Caco-2 (cell line): Measurements from ENCODE around the gene DBI. TPM values are rescaled to one million over a fixed set of nuclear protein-coding genes. Genes with fewer than 3 reads are reported as not detected.

Source experiments
- BruUV-seq: library from RNA; stranded (reverse); fragments of 400-500 nt; replicated peaks from 2 replicates; lab custom pipeline; 2021; lab: Mats Ljungman, UMichigan
- CTCF ChIA-PET: fragments of 300-600 bp; sonication (Branson Sonifier 250); formaldehyde crosslinking; loops from one replicate; lab custom pipeline; 2022; ENCODE audit warnings: antibody characterized with exemption; lab: Charles Lee
- POLR2A ChIA-PET: fragments of 300-600 bp; sonication (Branson Sonifier 250); formaldehyde crosslinking; loops from one replicate; lab custom pipeline; 2022; ENCODE audit warnings: antibody characterized with exemption; lab: Charles Lee
- DNase-seq, 2 experiments: peaks; one replicate each; pipeline versions ENCODE4 v3.0.0 to v3.0.0-alpha.2; 2020 to 2022
- H3K27me3 ChIP-seq: replicated peaks from 2 replicates; pipeline ENCODE4 v1.6.0; 2011; ENCODE audit warnings: low read length; ENCODE audit not compliant: control insufficient read depth, insufficient read depth
- H3K36me3 ChIP-seq: 2 replicates; pipeline ENCODE4 v1.5.1; 2011; ENCODE audit warnings: low read length; ENCODE audit not compliant: control insufficient read depth, insufficient read depth
- H3K4me1 ChIP-seq: fragments of 250-450 bp; sonication (Bioruptor Pico); 2 replicates; pipeline ENCODE4 v1.5.1; 2020; ENCODE audit warnings: mild to moderate bottlenecking
- H3K4me3 ChIP-seq: 2 replicates; pipeline ENCODE4 v1.5.1; 2011; ENCODE audit warnings: low read depth, mild to moderate bottlenecking, control low read depth, low read length
- H3K9me3 ChIP-seq: fragments of 250-450 bp; sonication (Bioruptor Pico); 2 replicates; pipeline ENCODE4 v1.5.1; 2020; ENCODE audit warnings: mild to moderate bottlenecking, moderate library complexity
- H3K27ac Mint-ChIP-seq: one replicate; pipeline ENCODE4 v1.8.0; 2022; ENCODE audit warnings: mixed read lengths; ENCODE audit not compliant: unreplicated experiment
- H3K27me3 Mint-ChIP-seq: one replicate; pipeline ENCODE4 v1.8.0; 2022; ENCODE audit warnings: mixed read lengths; ENCODE audit not compliant: insufficient read depth, unreplicated experiment
- H3K36me3 Mint-ChIP-seq: one replicate; pipeline ENCODE4 v1.8.0; 2022; ENCODE audit warnings: mild to moderate bottlenecking, mixed read lengths; ENCODE audit not compliant: insufficient read depth, unreplicated experiment
- H3K4me1 Mint-ChIP-seq: one replicate; pipeline ENCODE4 v1.8.0; 2022; ENCODE audit warnings: low read depth, mixed read lengths; ENCODE audit not compliant: unreplicated experiment
- H3K4me3 Mint-ChIP-seq: one replicate; pipeline ENCODE4 v1.8.0; 2022; ENCODE audit warnings: mild to moderate bottlenecking, moderate library complexity, mixed read lengths; ENCODE audit not compliant: unreplicated experiment
- H3K9me3 Mint-ChIP-seq: one replicate; pipeline ENCODE4 v1.8.0; 2022; ENCODE audit warnings: mixed read lengths; ENCODE audit not compliant: unreplicated experiment
- intact Hi-C: fragments of 100-400 bp; cut with micrococcal nuclease; formaldehyde crosslinking; loops from one replicate; pipeline ENCODE4 v1.10.0; 2022; ENCODE audit not compliant: unreplicated experiment
- total RNA-seq: library from RNA; stranded (reverse); gene quantifications from 2 replicates; pipeline ENCODE4 v1.2.3, GENCODE V29; 2022
- TF ChIP-seq, protein P1 (sequence below), 2 experiments: fragments of 200-600 bp in 1 of 2; IDR thresholded peaks; 1 replicate in 1 of 2; 2 replicates in 1 of 2; pipeline versions ENCODE4 v1.5.1 to v1.8.0; 2011 to 2022; ENCODE audit warnings: antibody characterized with exemption in 1 of 2, control low read depth in 1 of 2, inconsistent platforms in 1 of 2, low read depth in 1 of 2, low read length in 1 of 2, mild to moderate bottlenecking in 1 of 2, moderate library complexity in 1 of 2; ENCODE audit not compliant: insufficient read depth in 1 of 2, severe bottlenecking in 1 of 2, unreplicated experiment in 1 of 2

The DBI gene
- total RNA-seq, 1 experiment from 2014 or later = 257 TPM

DNA sequence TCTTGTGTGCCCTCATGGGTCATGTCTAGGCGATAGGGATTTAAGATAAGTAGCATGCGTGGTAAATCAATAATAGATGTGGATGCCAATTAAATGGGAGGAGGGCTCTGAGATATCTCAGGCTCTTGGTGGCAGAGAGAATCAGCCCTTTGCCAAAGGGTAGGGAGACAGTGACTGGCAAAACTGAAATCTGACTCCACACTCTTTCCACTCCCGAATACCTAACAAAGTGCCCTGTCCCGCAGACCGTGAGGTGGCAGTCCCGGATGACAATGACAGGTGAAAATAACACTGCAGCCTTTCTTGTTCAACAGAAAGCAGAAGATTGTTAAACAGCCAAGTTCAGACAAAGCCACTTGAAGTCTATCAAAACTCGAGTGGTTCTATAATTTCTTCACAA lies 47.2 kb upstream of the DBI start:
- Histone ChIP-seq H3K27me3 (no peaks in the 10 kb centered on the region), H3K36me3 (no peaks in the 10 kb centered on the region), H3K4me3 (no peak overlapping the region), H3K9me3 (no peaks in the 10 kb centered on the region), H3K4me1 (peaks cover 23% of the 10 kb centered on the region; the same call in 1 of the 2 replicates)
- DNase-seq = no peak
- POLR2A ChIA-PET = no interaction called here
- Mint-ChIP-seq H3K27ac (no peak overlapping the region), H3K4me3 (no peak overlapping the region), H3K4me1 (peaks cover 15% of the 10 kb centered on the region), H3K9me3 (no peaks in the 10 kb centered on the region), H3K27me3 (no peaks in the 10 kb centered on the region), H3K36me3 (no peaks in the 10 kb centered on the region)
- intact Hi-C loops = no loop called here
- CTCF ChIA-PET = no interaction called here
- TF ChIP-seq, protein P1, sequence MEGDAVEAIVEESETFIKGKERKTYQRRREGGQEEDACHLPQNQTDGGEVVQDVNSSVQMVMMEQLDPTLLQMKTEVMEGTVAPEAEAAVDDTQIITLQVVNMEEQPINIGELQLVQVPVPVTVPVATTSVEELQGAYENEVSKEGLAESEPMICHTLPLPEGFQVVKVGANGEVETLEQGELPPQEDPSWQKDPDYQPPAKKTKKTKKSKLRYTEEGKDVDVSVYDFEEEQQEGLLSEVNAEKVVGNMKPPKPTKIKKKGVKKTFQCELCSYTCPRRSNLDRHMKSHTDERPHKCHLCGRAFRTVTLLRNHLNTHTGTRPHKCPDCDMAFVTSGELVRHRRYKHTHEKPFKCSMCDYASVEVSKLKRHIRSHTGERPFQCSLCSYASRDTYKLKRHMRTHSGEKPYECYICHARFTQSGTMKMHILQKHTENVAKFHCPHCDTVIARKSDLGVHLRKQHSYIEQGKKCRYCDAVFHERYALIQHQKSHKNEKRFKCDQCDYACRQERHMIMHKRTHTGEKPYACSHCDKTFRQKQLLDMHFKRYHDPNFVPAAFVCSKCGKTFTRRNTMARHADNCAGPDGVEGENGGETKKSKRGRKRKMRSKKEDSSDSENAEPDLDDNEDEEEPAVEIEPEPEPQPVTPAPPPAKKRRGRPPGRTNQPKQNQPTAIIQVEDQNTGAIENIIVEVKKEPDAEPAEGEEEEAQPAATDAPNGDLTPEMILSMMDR (IDR thresholded peaks at IDR 0.05; ENCODE audit: insufficient read depth in 1 of 2, low read depth in 1 of 2, low read length in 1 of 2, severe bottlenecking in 1 of 2, unreplicated experiment in 1 of 2) = no peak
- no TSS peak for BruUV-seq

DNA sequence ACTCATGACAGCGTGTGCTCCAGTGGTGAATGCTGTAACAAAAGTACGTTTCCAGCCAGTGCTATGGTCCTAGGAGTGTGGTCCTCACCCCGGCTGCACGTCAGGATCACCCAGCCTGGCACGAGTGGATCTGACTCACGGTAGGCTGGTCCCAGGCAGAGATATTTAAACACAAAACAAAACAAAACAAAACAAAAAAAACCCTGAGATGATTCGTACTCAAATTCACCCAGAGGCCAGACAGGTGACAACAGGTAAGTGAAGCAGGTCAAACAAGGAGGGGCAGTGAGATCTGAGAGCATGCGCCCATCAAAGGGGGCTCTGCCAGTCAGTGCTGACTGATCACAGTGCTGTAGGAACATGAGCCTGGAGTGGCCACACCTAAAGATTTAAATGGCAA lies 43.3 kb upstream of the DBI start:
- H3K4me3 Mint-ChIP-seq = no peak overlapping the region
- TF ChIP-seq, protein P1 (IDR thresholded peaks at IDR 0.05; ENCODE audit: insufficient read depth in 1 of 2, low read depth in 1 of 2, low read length in 1 of 2, severe bottlenecking in 1 of 2, unreplicated experiment in 1 of 2) = no peak
- intact Hi-C loops = no loop called here
- Histone ChIP-seq H3K27me3 (no peaks in the 10 kb centered on the region), H3K4me3 (no peak overlapping the region), H3K9me3 (no peaks in the 10 kb centered on the region), H3K36me3 (no peaks in the 10 kb centered on the region), H3K4me1 (peaks cover 8% of the 10 kb centered on the region; the same call in 1 of the 2 replicates)
- POLR2A ChIA-PET = no interaction called here
- no peaks in the 10 kb centered on the region for H3K27me3 Mint-ChIP-seq
- H3K4me1 Mint-ChIP-seq = no peaks in the 10 kb centered on the region
- CTCF ChIA-PET = no interaction called here
- H3K27ac Mint-ChIP-seq = no peak overlapping the region
- BruUV-seq = no TSS peak
- no peak for DNase-seq
- H3K9me3 Mint-ChIP-seq = no peaks in the 10 kb centered on the region
- no peaks in the 10 kb centered on the region for H3K36me3 Mint-ChIP-seq

DNA sequence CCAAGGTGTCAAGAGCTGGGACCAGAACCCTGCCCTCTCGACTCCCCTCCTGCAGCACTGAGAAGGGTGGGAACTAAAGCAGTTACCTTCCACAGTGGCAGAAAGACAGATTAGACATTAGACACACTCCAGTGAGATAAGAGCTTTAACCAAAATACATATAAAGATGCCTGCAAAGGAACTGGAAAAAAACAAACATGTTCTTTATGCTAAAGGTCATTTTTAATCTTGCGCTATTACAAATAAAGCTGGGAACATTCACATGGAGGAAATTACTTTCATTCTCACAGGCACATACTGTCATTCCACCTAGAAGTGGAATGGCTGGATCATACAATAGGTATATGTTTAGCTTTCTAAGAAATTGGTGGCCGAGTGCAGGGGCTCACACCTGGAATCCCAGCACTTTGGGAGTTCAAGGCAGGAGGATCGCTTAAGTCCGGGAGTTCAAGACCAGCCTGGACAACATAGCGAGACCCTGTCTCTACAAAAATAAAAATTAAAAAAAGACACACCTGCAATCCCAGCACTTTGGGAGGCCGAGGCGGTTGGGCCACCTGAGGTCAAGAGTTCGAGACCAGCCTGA lies 42.0 kb upstream of the DBI start:
- ChIA-PET POLR2A (no interaction called here), CTCF (no interaction called here)
- Mint-ChIP-seq H3K27ac (no peak overlapping the region), H3K27me3 (no peaks in the 10 kb centered on the region), H3K4me1 (no peaks in the 10 kb centered on the region), H3K9me3 (no peaks in the 10 kb centered on the region), H3K4me3 (no peak overlapping the region), H3K36me3 (no peaks in the 10 kb centered on the region)
- Histone ChIP-seq H3K36me3 (no peaks in the 10 kb centered on the region), H3K9me3 (no peaks in the 10 kb centered on the region), H3K4me1 (peaks cover 8% of the 10 kb centered on the region; the same call in 1 of the 2 replicates), H3K27me3 (no peaks in the 10 kb centered on the region), H3K4me3 (no peak overlapping the region)
- DNase-seq = no peak
- intact Hi-C loops = no loop called here
- BruUV-seq = no TSS peak
- TF ChIP-seq, protein P1 (IDR thresholded peaks at IDR 0.05; ENCODE audit: insufficient read depth in 1 of 2, low read depth in 1 of 2, low read length in 1 of 2, severe bottlenecking in 1 of 2, unreplicated experiment in 1 of 2) = no peak
